HCT116 (cell line): ENCODE results near the gene ARHGAP10. TPM values are rescaled to one million over a fixed set of nuclear protein-coding genes. Genes with fewer than 3 reads are reported as not detected.

ENCODE experiments used
- ATAC-seq: fragments of 200-7000 bp; cut with Tn5 transposase; 2 replicates; pipeline ENCODE4 v1.9.1; 2020; ENCODE audit warnings: mild to moderate bottlenecking, moderate library complexity
- BruUV-seq: library from RNA; stranded (reverse); fragments of 400-500 nt; replicated peaks from 2 replicates; lab custom pipeline; 2021; lab: Mats Ljungman, UMichigan
- CTCF ChIA-PET: fragments of 300-600 bp; sonication (Branson Sonifier 250); formaldehyde crosslinking; loops from one replicate; lab custom pipeline; 2021; ENCODE audit warnings: antibody characterized with exemption; lab: Charles Lee
- POLR2A ChIA-PET: fragments of 300-600, 350-600 bp; sonication (Branson Sonifier 250); formaldehyde crosslinking; loops from one replicate; lab custom pipeline; 2021; ENCODE audit warnings: antibody characterized with exemption; lab: Charles Lee
- RAD21 ChIA-PET, 2 experiments: fragments of 300-600 bp; sonication (Branson Sonifier 250); formaldehyde crosslinking; loops; one replicate each; lab custom pipeline; 2023; ENCODE audit warnings: low total read pairs in 2 of 2; ENCODE audit not compliant: uncharacterized antibody in 2 of 2, unreplicated experiment in 2 of 2, low non-redundant PET in 1 of 2; lab: Charles Lee
- DNase-seq: peaks from one replicate; pipeline ENCODE4 v3.0.0-alpha.2; 2010; ENCODE audit warnings: low read depth, low spot score
- H2AFZ ChIP-seq: fragments of 200-600 bp; shearing (Covaris generic), sonication (generic); 2 replicates; pipeline ENCODE4 v1.6.1; 2017; ENCODE audit warnings: low read depth, mixed run types, mixed read lengths, antibody characterized with exemption, low read length; ENCODE audit not compliant: poor library complexity, severe bottlenecking
- H3K27ac ChIP-seq: 2 replicates; pipeline ENCODE4 v1.5.1; 2012; ENCODE audit warnings: low read depth, low read length
- H3K27me3 ChIP-seq: fragments of 200-600 bp; sonication (generic); 2 replicates; pipeline ENCODE4 v1.6.1; 2016; ENCODE audit warnings: mixed run types, low read length, mixed read lengths; ENCODE audit not compliant: insufficient read depth
- H3K36me3 ChIP-seq, 2 experiments: fragments of 200-500 bp in 1 of 2; fragments of 200-600 bp in 1 of 2; sonication (Bioruptor generic) in 1 of 2; sonication (generic) in 1 of 2; 2 replicates each; pipeline versions ENCODE4 v1.5.1 to v1.6.1; 2014 to 2016; ENCODE audit warnings: low read length in 2 of 2, inconsistent platforms in 1 of 2, mixed read lengths in 1 of 2, mixed run types in 1 of 2; ENCODE audit not compliant: insufficient read depth in 2 of 2, control insufficient read depth in 1 of 2
- H3K4me1 ChIP-seq, 2 experiments: fragments of 200-600 bp in 1 of 2; sonication (generic) in 1 of 2; 2 replicates each; pipeline versions ENCODE4 v1.5.1 to v1.6.1; 2012 to 2017; ENCODE audit warnings: low read length in 2 of 2, inconsistent platforms in 1 of 2, mild to moderate bottlenecking in 1 of 2, mixed read lengths in 1 of 2, mixed run types in 1 of 2, moderate library complexity in 1 of 2; ENCODE audit not compliant: insufficient read depth in 2 of 2, control insufficient read depth in 1 of 2
- H3K4me2 ChIP-seq: fragments of 200-600 bp; sonication (generic); 2 replicates; pipeline ENCODE4 v1.6.1; 2017; ENCODE audit warnings: mixed run types, low read length, mixed read lengths
- H3K4me3 ChIP-seq, 2 experiments: fragments of 200-600 bp in 1 of 2; sonication (generic) in 1 of 2; replicated peaks in 1 of 2; 2 replicates each; pipeline ENCODE4 v1.5.1; 2011 to 2016; ENCODE audit warnings: low read length in 2 of 2, control low read depth in 1 of 2, low read depth in 1 of 2, mild to moderate bottlenecking in 1 of 2, mixed read lengths in 1 of 2, mixed run types in 1 of 2
- H3K79me2 ChIP-seq: fragments of 200-600 bp; sonication (generic); 2 replicates; pipeline ENCODE4 v1.6.1; 2017; ENCODE audit warnings: mild to moderate bottlenecking, mixed run types, low read length, moderate library complexity, mixed read lengths; ENCODE audit not compliant: insufficient read depth
- H3K9ac ChIP-seq: fragments of 200-600 bp; sonication (generic); 2 replicates; pipeline ENCODE4 v1.6.1; 2016; ENCODE audit warnings: low read length, mixed read lengths
- H3K9me2 ChIP-seq: fragments of 200-600 bp; sonication (generic), shearing (Covaris generic); 2 replicates; pipeline ENCODE4 v1.6.1; 2017; ENCODE audit warnings: mixed run types, mild to moderate bottlenecking, moderate library complexity; ENCODE audit not compliant: insufficient read depth
- H3K9me3 ChIP-seq, 2 experiments: fragments of 200-500 bp in 1 of 2; fragments of 200-600 bp in 1 of 2; sonication (Bioruptor generic) in 1 of 2; sonication (generic) in 1 of 2; 2 replicates each; pipeline ENCODE4 v1.6.1; 2014 to 2017; ENCODE audit warnings: low read length in 2 of 2, mixed read lengths in 2 of 2, inconsistent platforms in 1 of 2, low read depth in 1 of 2, mild to moderate bottlenecking in 1 of 2, mixed run types in 1 of 2, moderate library complexity in 1 of 2; ENCODE audit not compliant: control insufficient read depth in 1 of 2, insufficient read depth in 1 of 2
- H4K20me1 ChIP-seq: fragments of 200-600 bp; sonication (generic), shearing (Covaris generic); 2 replicates; pipeline ENCODE4 v1.6.1; 2017; ENCODE audit warnings: mixed run types, mild to moderate bottlenecking, moderate library complexity; ENCODE audit not compliant: insufficient read depth
- EZH2 ChIP-seq: fragments of 200-600 bp; sonication (generic); IDR thresholded peaks from 2 replicates; pipeline ENCODE4 v1.6.1; 2017; ENCODE audit warnings: antibody characterized with exemption, mixed run types
- FOSL1 ChIP-seq: IDR thresholded peaks from 2 replicates; pipeline ENCODE4 v1.6.1; 2012; ENCODE audit warnings: low read depth
- JUND ChIP-seq: IDR thresholded peaks from 2 replicates; pipeline ENCODE4 v1.6.1; 2012
- POLR2A ChIP-seq: IDR thresholded peaks from 2 replicates; pipeline ENCODE4 v1.7.0; 2011; ENCODE audit warnings: borderline replicate concordance; ENCODE audit not compliant: insufficient read depth, insufficient read length; ENCODE audit errors: extremely low read depth
- SIN3A ChIP-seq: IDR thresholded peaks from 2 replicates; pipeline ENCODE4 v1.6.1; 2012; ENCODE audit warnings: low read depth
- SRF ChIP-seq: IDR thresholded peaks from 2 replicates; pipeline ENCODE4 v1.6.1; 2012; ENCODE audit warnings: low read depth
- intact Hi-C: fragments of 100-400 bp; cut with micrococcal nuclease; formaldehyde crosslinking; loops from 2 replicates; pipeline ENCODE4 v1.10.0; 2022
- total RNA-seq: library from RNA; stranded (reverse); gene quantifications from one replicate; pipeline ENCODE4 v1.2.1, GENCODE V29; 2021; ENCODE audit not compliant: unreplicated experiment
- TF ChIP-seq, protein P1 (sequence below): IDR thresholded peaks from 2 replicates; pipeline ENCODE4 v1.6.1; 2012

Gene ARHGAP10
- total RNA-seq, 1 experiment from 2014 or later, result 24.7 TPM

DNA sequence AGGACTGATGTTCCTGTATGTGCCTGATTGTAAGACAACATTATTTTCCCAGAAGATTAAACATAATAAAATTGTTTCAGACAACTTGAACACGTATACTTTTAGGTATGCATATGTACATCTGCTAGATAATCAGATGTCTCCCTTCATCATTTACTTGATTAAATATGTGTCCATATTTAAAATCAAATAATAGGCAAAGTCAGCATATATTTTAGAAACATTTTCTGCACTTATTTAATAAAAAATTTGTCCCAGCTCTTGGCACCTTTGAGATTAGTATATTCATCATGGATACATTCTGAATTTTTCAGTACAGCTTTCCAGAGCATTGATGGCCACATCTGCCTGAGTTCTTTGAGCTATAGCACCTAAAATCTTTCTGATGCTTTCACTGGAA is 106.0 kb downstream of the ARHGAP10 start:
- TF ChIP-seq, protein P1, sequence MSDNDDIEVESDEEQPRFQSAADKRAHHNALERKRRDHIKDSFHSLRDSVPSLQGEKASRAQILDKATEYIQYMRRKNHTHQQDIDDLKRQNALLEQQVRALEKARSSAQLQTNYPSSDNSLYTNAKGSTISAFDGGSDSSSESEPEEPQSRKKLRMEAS, result no peak
- TF ChIP-seq EZH2, result no peak
- TF ChIP-seq FOSL1, result no peak
- no peak for TF ChIP-seq SIN3A
- no peak for TF ChIP-seq POLR2A
- Histone ChIP-seq H3K9ac (no peak overlapping the region), H2AFZ (no peak overlapping the region), H3K27ac (no peak overlapping the region), H4K20me1 (no peaks in the 10 kb centered on the region), H3K79me2 (peaks cover 5% of the 10 kb centered on the region; the same call in 1 of the 2 replicates), H3K36me3 (no peaks in the 10 kb centered on the region), H3K4me1 (peaks cover 3 to 10% of the 10 kb centered on the region in 2 experiments), H3K9me3 (no peaks in the 10 kb centered on the region), H3K4me3 (no peak overlapping the region), H3K27me3 (no peaks in the 10 kb centered on the region), H3K9me2 (no peaks in the 10 kb centered on the region), H3K4me2 (no peak overlapping the region)
- CTCF ChIA-PET, result interaction anchor here (0.6 kb wide), 1 partner anchor 48 kb away, joined by 3 read pairs; no protein-coding TSS in a partner anchor
- BruUV-seq, result no TSS peak
- POLR2A ChIA-PET, result interaction anchor here (1.1 kb wide), 1 partner anchor 603 kb away, joined by 3 read pairs; no protein-coding TSS in a partner anchor
- intact Hi-C loops, result loop anchor here (5.0 kb wide), 1 partner anchor 61 kb away; no protein-coding TSS in a partner anchor
- no peak for DNase-seq
- RAD21 ChIA-PET, result no interaction called here
- ATAC-seq, result no peak

DNA sequence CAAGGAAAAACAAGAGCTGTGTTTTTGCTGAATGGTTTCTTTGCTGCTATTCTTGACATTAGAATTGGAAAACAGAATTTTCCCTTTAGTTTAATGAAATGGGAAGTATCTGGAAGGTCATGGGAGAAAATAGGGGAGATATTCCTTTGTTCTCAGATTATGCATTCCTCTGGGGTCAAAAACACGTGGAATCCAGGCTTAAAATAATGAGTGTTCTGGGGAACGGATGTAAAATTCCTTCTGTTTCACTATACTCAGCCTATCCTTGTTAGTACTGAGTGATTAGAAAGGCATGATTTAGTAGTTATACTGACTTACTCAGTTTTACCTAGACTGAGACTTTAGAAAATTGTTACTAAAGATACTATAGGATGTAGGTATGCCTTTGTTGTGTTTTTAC is 107.3 kb downstream of the ARHGAP10 start:
- no TSS peak for BruUV-seq
- no peaks in the 10 kb centered on the region for H3K9me2 ChIP-seq
- no peaks in the 10 kb centered on the region for H3K36me3 ChIP-seq
- DNase-seq (no peak), ATAC-seq (no peak)
- H3K4me3 ChIP-seq, result no peak overlapping the region
- ChIA-PET POLR2A (no interaction called here), CTCF (no interaction called here), RAD21 (no interaction called here)
- no peak overlapping the region for H2AFZ ChIP-seq
- H3K4me1 ChIP-seq, result peaks cover 0 to 8% of the 10 kb centered on the region in 2 experiments; a peak in 2 of 4 replicates
- intact Hi-C loops, result loop anchor here (5.0 kb wide), 1 partner anchor 62 kb away; no protein-coding TSS in a partner anchor
- no peaks in the 10 kb centered on the region for H4K20me1 ChIP-seq
- H3K9me3 ChIP-seq, result no peaks in the 10 kb centered on the region
- H3K27me3 ChIP-seq, result no peaks in the 10 kb centered on the region
- TF ChIP-seq SRF (no peak), JUND (no peak)
- H3K9ac ChIP-seq, result no peak overlapping the region
- H3K4me2 ChIP-seq, result no peak overlapping the region
- H3K27ac ChIP-seq, result no peak overlapping the region
- H3K79me2 ChIP-seq, result no peaks in the 10 kb centered on the region
